ENCODE data around the gene PIK3CG.

The PIK3CG gene

GRCh38 chr7:106896231-106896630 is 31.1 kb downstream of the PIK3CG start:
- Histone ChIP-seq H3K9me3 (ENCODE audit: control insufficient read depth, insufficient read depth, low read depth, low read length) (no peaks in the 10 kb centered on the region), H3K4me3 (ENCODE audit: low read depth, low read length) (no peak overlapping the region), H3K27ac (ENCODE audit: extremely low read depth, low read depth, low read length) (no peak overlapping the region), H3K4me1 (ENCODE audit: control insufficient read depth, insufficient read depth, low read length) (no peaks in the 10 kb centered on the region), H3K36me3 (ENCODE audit: control insufficient read depth in 2 of 2, insufficient read depth in 1 of 2, low read length in 2 of 2) (no peaks in the 10 kb centered on the region)
- POLR2A ChIA-PET = no interaction called here
- CTCF ChIA-PET = no interaction called here
- no peak for TF ChIP-seq REST (tag by site-specific recombination; IDR thresholded peaks at IDR 0.05)
- TF ChIP-seq ZNF140 (tag by site-specific recombination; IDR thresholded peaks at IDR 0.05) = no peak
- no peak for TF ChIP-seq ZNF692 (tag by site-specific recombination; IDR thresholded peaks at IDR 0.05)
- TF ChIP-seq ZNF350 (tag by site-specific recombination; IDR thresholded peaks at IDR 0.05) = no peak
- TF ChIP-seq RBAK (tag by site-specific recombination; IDR thresholded peaks at IDR 0.05) = no peak
- no peak for TF ChIP-seq ZBTB10 (tag by site-specific recombination; IDR thresholded peaks at IDR 0.05)
- no peak for TF ChIP-seq ATF2 (tag by site-specific recombination; IDR thresholded peaks at IDR 0.05; ENCODE audit: low read depth)
- TF ChIP-seq ZXDB (tag by site-specific recombination; IDR thresholded peaks at IDR 0.05) = no peak
- TF ChIP-seq ZNF660 (tag by site-specific recombination; IDR thresholded peaks at IDR 0.05) = no peak
- no peak for TF ChIP-seq ZNF555 (tag by site-specific recombination; conservative IDR thresholded peaks at IDR 0.05)
- no peak for TF ChIP-seq BCL6B (tag by site-specific recombination; IDR thresholded peaks at IDR 0.05)
- no peak for TF ChIP-seq ZNF513 (tag by site-specific recombination; IDR thresholded peaks at IDR 0.05)
- TF ChIP-seq BCL11B (tag by site-specific recombination; IDR thresholded peaks at IDR 0.05; ENCODE audit: low read depth) = no peak
- no peak for TF ChIP-seq ZNF830 (tag by site-specific recombination; IDR thresholded peaks at IDR 0.05; ENCODE audit: low read depth)
- no peak for TF ChIP-seq GLI2 (tag by site-specific recombination; IDR thresholded peaks at IDR 0.05; ENCODE audit: borderline replicate concordance, low read depth)
- TF ChIP-seq ZSCAN16 (tag by site-specific recombination; IDR thresholded peaks at IDR 0.05) = no peak
- no peak for TF ChIP-seq ZNF16 (tag by site-specific recombination; IDR thresholded peaks at IDR 0.05; ENCODE audit: low read depth)
